K562 (cell line): ENCODE results near the gene ORC3. TPM values are rescaled to one million over a fixed set of nuclear protein-coding genes. Genes with fewer than 3 reads are reported as not detected.
A peak's percentile ranks its signal among the peaks of the same experiment; 100 is the strongest.

Experiments used
- ATAC-seq: fragments of 200-7000 bp; cut with Tn5 transposase; 3 replicates; pipeline ENCODE4 v1.9.1; 2020; ENCODE audit warnings: moderate library complexity
- BruUV-seq: library from RNA; stranded (reverse); fragments of 400-500 nt; replicated peaks from 2 replicates; lab custom pipeline; 2021; lab: Mats Ljungman, UMichigan
- CTCF ChIA-PET: fragments of 300-600 bp; formaldehyde crosslinking; extraction: SDS; loops from one replicate; lab custom pipeline; 2021; ENCODE audit warnings: low intra/inter-chr PET ratio; lab: Yijun Ruan, JAX
- POLR2A ChIA-PET: fragments of 300-600, 350-650 bp; sonication (Branson Sonifier 250); formaldehyde crosslinking; extraction: SDS; loops from one replicate; lab custom pipeline; 2021; ENCODE audit warnings: antibody characterized with exemption, inconsistent platforms; lab: Yijun Ruan, JAX
- DNase-seq, 4 experiments: peaks; one replicate each; pipeline versions ENCODE4 v3.0.0 to v3.0.0-alpha.2; 2011 to 2018; ENCODE audit warnings: low spot score in 3 of 4, mixed read lengths in 3 of 4; ENCODE audit errors: extremely low read depth in 1 of 4
- FAIRE-seq: peaks from 2 replicates; lab custom pipeline; 2011; peaks lifted over from hg19 to GRCh38; lab: Jason Lieb, UNC
- H2AFZ ChIP-seq: 2 replicates; pipeline ENCODE4 v1.6.0; 2011; ENCODE audit warnings: low read depth, low read length, control low read depth, inconsistent platforms
- H3K27ac ChIP-seq: fragments of 200-600 bp; 3 replicates; pipeline ENCODE4 v1.8.0; 2011; ENCODE audit warnings: low read depth, mild to moderate bottlenecking, control low read depth, inconsistent platforms, low read length, moderate library complexity, mixed read lengths; ENCODE audit errors: extremely low read depth
- H3K27me3 ChIP-seq, 2 experiments: fragments of 300-600 bp in 1 of 2; 2 replicates in 1 of 2; 3 replicates in 1 of 2; pipeline versions ENCODE4 v1.6.0 to v1.8.0; 2011; ENCODE audit warnings: inconsistent platforms in 2 of 2, low read length in 2 of 2, mild to moderate bottlenecking in 1 of 2, mixed read lengths in 1 of 2, moderate library complexity in 1 of 2; ENCODE audit not compliant: control insufficient read depth in 2 of 2, insufficient read depth in 2 of 2
- H3K36me3 ChIP-seq: fragments of 300-600 bp; 3 replicates; pipeline ENCODE4 v1.8.0; 2011; ENCODE audit warnings: mild to moderate bottlenecking, low read length, inconsistent platforms; ENCODE audit not compliant: control insufficient read depth, insufficient read depth
- H3K4me1 ChIP-seq, 2 experiments: fragments of 200-600 bp in 1 of 2; replicated peaks in 1 of 2; 2 replicates in 1 of 2; 3 replicates in 1 of 2; pipeline versions ENCODE4 v1.5.1 to v1.8.0; 2011; ENCODE audit warnings: inconsistent platforms in 2 of 2, low read length in 2 of 2, mild to moderate bottlenecking in 1 of 2, mixed read lengths in 1 of 2, moderate library complexity in 1 of 2; ENCODE audit not compliant: control insufficient read depth in 2 of 2, insufficient read depth in 2 of 2
- H3K4me2 ChIP-seq: 2 replicates; pipeline ENCODE4 v1.6.1; 2011; ENCODE audit warnings: low read length, control low read depth, inconsistent platforms, mixed read lengths; ENCODE audit not compliant: insufficient read depth
- H3K4me3 ChIP-seq: fragments of 200-600 bp; sonication (generic), shearing (Covaris generic); 2 replicates; pipeline ENCODE4 v1.5.1; 2016; ENCODE audit warnings: control low read depth, inconsistent platforms
- H3K79me2 ChIP-seq: fragments of 200-600 bp; 3 replicates; pipeline ENCODE4 v1.8.0; 2011; ENCODE audit warnings: low read length, inconsistent platforms; ENCODE audit not compliant: control insufficient read depth, insufficient read depth
- H3K9ac ChIP-seq, 2 experiments: 2 replicates each; pipeline versions ENCODE4 v1.6.0 to v1.6.1; 2011; ENCODE audit warnings: low read depth in 2 of 2, low read length in 2 of 2, control low read depth in 1 of 2, inconsistent platforms in 1 of 2, mild to moderate bottlenecking in 1 of 2, mixed read lengths in 1 of 2; ENCODE audit not compliant: insufficient read depth in 1 of 2
- H3K9me1 ChIP-seq: one replicate; pipeline ENCODE4 v1.6.0; 2011; ENCODE audit warnings: inconsistent platforms, mild to moderate bottlenecking, low read length, moderate library complexity; ENCODE audit not compliant: control insufficient read depth, insufficient read depth
- H3K9me3 ChIP-seq: replicated peaks from 2 replicates; pipeline ENCODE4 v1.5.1; 2011; ENCODE audit warnings: low read depth, low read length, inconsistent platforms; ENCODE audit not compliant: control insufficient read depth, insufficient read depth
- H4K20me1 ChIP-seq: replicated peaks from 2 replicates; pipeline ENCODE4 v1.6.1; 2011; ENCODE audit warnings: low read length, inconsistent platforms, mixed read lengths; ENCODE audit not compliant: control insufficient read depth, insufficient read depth
- CEBPG ChIP-seq, 3 experiments: fragments of 200-800 bp in 1 of 3; sonication (Bioruptor generic) in 1 of 3; sonication (generic) in 1 of 3; formaldehyde crosslinking in 1 of 3; IDR thresholded peaks in 2 of 3; conservative IDR thresholded peaks in 1 of 3; 2 replicates each; pipeline versions ENCODE4 v1.6.1 to v1.8.0; 2016 to 2022; ENCODE audit warnings: missing compliant biosample characterization in 2 of 3, missing genetic modification characterization in 2 of 3, mild to moderate bottlenecking in 1 of 3, missing genetic modification reagents in 1 of 3
- EP300 ChIP-seq: IDR thresholded peaks from 2 replicates; pipeline ENCODE4 v1.6.1; 2012; ENCODE audit warnings: low read length, improper control_type of control experiment
- XRCC5 ChIP-seq: fragments of 200-400 bp; formaldehyde crosslinking; IDR thresholded peaks from 2 replicates; pipeline ENCODE4 v1.6.1; 2017; ENCODE audit warnings: low read depth, mild to moderate bottlenecking, low read length
- ZNF184 ChIP-seq: sonication (generic); formaldehyde crosslinking; IDR thresholded peaks from 2 replicates; pipeline ENCODE4 v1.5.0; 2020; ENCODE audit warnings: missing genetic modification reagents
- WGBS: fragments of 100-300 bp; shearing (Covaris generic); methylation state at CpG from one replicate; pipeline ENCODE4 v1.1.6; 2016; ENCODE audit warnings: low coverage, mixed read lengths; ENCODE audit not compliant: insufficient coverage; ENCODE audit errors: missing lambda C conversion rate; 5-methylcytosine and 5-hydroxymethylcytosine counted together
- in situ Hi-C: fragments of 300-500 bp; cut with MboI; formaldehyde crosslinking; loops from 4 replicates; pipeline ENCODE4 v1.15.0; 2018; ENCODE audit warnings: inconsistent platforms, mixed read lengths
- intact Hi-C: fragments of 100-400 bp; cut with micrococcal nuclease; formaldehyde crosslinking; loops from 2 replicates; pipeline ENCODE4 v1.14.2; 2022
- polyA plus RNA-seq, 8 experiments: library from polyadenylated mRNA; depleted of rRNA in 4 of 8; stranded (reverse) in 5 of 8; unstranded in 3 of 8; fragments of >200 nt; fragmentation: Nextera tagmentation in 2 of 8; fragmentation: Illumina TruSeq in 1 of 8; extraction: Ambion mirVana in 2 of 8; extraction: Trizol in 1 of 8; gene quantifications; 2 replicates each; pipeline versions ENCODE4 v1.2.1 to v1.2.3, GENCODE V29; 2011 to 2014; ENCODE audit warnings: inconsistent platforms in 1 of 8, missing spikeins in 1 of 8
- total RNA-seq, 7 experiments: library from RNA; depleted of rRNA in 6 of 7; stranded (reverse); fragments of >200 nt in 6 of 7; fragmentation: Illumina TruSeq in 2 of 7; extraction: Trizol in 2 of 7; gene quantifications; 2 replicates each; pipeline versions ENCODE4 v1.2.1 to v1.2.3, GENCODE V29; 2011 to 2021; ENCODE audit warnings: low replicate concordance in 1 of 7
- TF ChIP-seq, protein P1 (sequence below): fragments of 250-450 bp; sonication (Bioruptor Pico); IDR thresholded peaks from 2 replicates; pipeline ENCODE4 v1.5.0; 2022; ENCODE audit warnings: mild to moderate bottlenecking

Gene ORC3
- total and polyA plus RNA-seq, 9 of the 15 experiments (the other 6 are each of a cell fraction or from before 2014, with no cell fraction given): 28.8 to 159 (median 74.8) TPM

- POLR2A ChIA-PET: interaction anchor here (5.3 kb wide), 1 partner anchor 9 kb away, joined by 77 read pairs; the partner anchor contains the start of gene AKIRIN2
- TF ChIP-seq XRCC5: no peak
- no peak for TF ChIP-seq EP300
- TF ChIP-seq CEBPG (CRISPR knock-in tag; IDR thresholded peaks at IDR 0.05): no peak
- TF ChIP-seq CEBPG (tag; conservative IDR thresholded peaks at IDR 0.05 in 1 of 2, IDR thresholded peaks at IDR 0.05 in 1 of 2): peak in 1 of 2 experiments; percentile 15; a peak in 1 of 4 replicates
- TF ChIP-seq, protein P1, sequence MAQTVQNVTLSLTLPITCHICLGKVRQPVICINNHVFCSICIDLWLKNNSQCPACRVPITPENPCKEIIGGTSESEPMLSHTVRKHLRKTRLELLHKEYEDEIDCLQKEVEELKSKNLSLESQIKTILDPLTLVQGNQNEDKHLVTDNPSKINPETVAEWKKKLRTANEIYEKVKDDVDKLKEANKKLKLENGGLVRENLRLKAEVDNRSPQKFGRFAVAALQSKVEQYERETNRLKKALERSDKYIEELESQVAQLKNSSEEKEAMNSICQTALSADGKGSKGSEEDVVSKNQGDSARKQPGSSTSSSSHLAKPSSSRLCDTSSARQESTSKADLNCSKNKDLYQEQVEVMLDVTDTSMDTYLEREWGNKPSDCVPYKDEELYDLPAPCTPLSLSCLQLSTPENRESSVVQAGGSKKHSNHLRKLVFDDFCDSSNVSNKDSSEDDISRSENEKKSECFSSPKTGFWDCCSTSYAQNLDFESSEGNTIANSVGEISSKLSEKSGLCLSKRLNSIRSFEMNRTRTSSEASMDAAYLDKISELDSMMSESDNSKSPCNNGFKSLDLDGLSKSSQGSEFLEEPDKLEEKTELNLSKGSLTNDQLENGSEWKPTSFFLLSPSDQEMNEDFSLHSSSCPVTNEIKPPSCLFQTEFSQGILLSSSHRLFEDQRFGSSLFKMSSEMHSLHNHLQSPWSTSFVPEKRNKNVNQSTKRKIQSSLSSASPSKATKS (CRISPR knock-in tag): no peak
- no peak for TF ChIP-seq ZNF184 (CRISPR knock-in tag)
- in situ Hi-C loops (no loop called here), intact Hi-C loops (loop anchor here (10.0 kb wide), 1 partner anchor 296 kb away; no protein-coding TSS in a partner anchor)
- DNase-seq: no peak
- no peaks in the 10 kb centered on the region for H3K9me3 ChIP-seq
- ATAC-seq: no peak
- H3K79me2 ChIP-seq: peaks cover 99% of the 10 kb centered on the region
- no peak overlapping the region for H3K4me3 ChIP-seq
- H3K9me1 ChIP-seq: no peaks in the 10 kb centered on the region
- no peak overlapping the region for H3K4me2 ChIP-seq
- no peak overlapping the region for H2AFZ ChIP-seq
- BruUV-seq: no TSS peak
- H3K27me3 ChIP-seq: no peaks in the 10 kb centered on the region
- 81% methylated on average over 3 of the region's 3 CpGs for WGBS
- H3K36me3 ChIP-seq: peaks cover 39% of the 10 kb centered on the region; the same call in 2 of the 3 replicates
- H4K20me1 ChIP-seq: peaks cover 15% of the 10 kb centered on the region; the same call in 1 of the 2 replicates
- CTCF ChIA-PET: no interaction called here
- FAIRE-seq: no peak
- H3K27ac ChIP-seq: no peak overlapping the region
- H3K9ac ChIP-seq: no peak overlapping the region
- H3K4me1 ChIP-seq: no peaks in the 10 kb centered on the region; a peak in 1 of 5 replicates
These were observed 100.5 kb downstream of the ORC3 start for GRCh38 chr6:87690441-87690840.
